GM12878 (cell line): ENCODE measurements around the gene SLAMF9.

Experiments used
- RAD51 ChIP-seq: fragments of 450-650 bp; IDR thresholded peaks from 2 replicates; pipeline ENCODE4 v1.6.1; 2016; ENCODE audit warnings: moderate library complexity, mild to moderate bottlenecking, inconsistent platforms
- ZBTB33 ChIP-seq: fragments of 450-650 bp; IDR thresholded peaks from 2 replicates; pipeline ENCODE4 v1.6.1; 2017; ENCODE audit warnings: mild to moderate bottlenecking
- TF ChIP-seq, protein P1 (sequence below), 3 experiments: IDR thresholded peaks in 2 of 3; conservative IDR thresholded peaks in 1 of 3; 2 replicates each; pipeline ENCODE4 v1.5.1; 2011; ENCODE audit warnings: low read depth in 3 of 3, low read length in 3 of 3, mild to moderate bottlenecking in 3 of 3, control low read depth in 2 of 3, moderate library complexity in 2 of 3, inconsistent platforms in 1 of 3, mixed read lengths in 1 of 3; ENCODE audit not compliant: control insufficient read depth in 2 of 3, insufficient read depth in 1 of 3; ENCODE audit errors: extremely low read depth in 1 of 3
- TF ChIP-seq, protein P2 (sequence below): IDR thresholded peaks from 2 replicates; pipeline ENCODE4 v1.6.1; 2012; ENCODE audit warnings: low read depth, low read length, improper control_type of control experiment

DNA sequence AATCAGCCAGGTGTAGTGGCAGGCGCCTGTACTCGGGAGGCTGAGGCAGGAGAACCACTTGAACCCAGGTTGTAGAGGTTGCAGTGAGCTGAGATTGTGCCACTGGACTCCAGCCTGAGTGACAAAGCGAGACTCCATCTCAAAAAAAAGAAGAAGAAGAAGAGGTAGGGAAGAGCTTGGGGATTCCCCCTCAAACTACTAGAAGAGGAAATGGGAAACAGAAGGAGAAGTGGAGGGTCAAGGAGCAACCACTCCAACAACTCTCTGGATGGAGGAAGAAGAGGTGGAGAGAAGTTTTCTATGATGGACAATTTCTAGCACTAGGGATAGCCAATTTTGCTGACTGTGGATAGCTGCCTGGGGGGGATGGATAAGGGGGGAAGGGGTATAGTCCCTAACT, 14.9 kb upstream of the SLAMF9 start:
- TF ChIP-seq, protein P1, sequence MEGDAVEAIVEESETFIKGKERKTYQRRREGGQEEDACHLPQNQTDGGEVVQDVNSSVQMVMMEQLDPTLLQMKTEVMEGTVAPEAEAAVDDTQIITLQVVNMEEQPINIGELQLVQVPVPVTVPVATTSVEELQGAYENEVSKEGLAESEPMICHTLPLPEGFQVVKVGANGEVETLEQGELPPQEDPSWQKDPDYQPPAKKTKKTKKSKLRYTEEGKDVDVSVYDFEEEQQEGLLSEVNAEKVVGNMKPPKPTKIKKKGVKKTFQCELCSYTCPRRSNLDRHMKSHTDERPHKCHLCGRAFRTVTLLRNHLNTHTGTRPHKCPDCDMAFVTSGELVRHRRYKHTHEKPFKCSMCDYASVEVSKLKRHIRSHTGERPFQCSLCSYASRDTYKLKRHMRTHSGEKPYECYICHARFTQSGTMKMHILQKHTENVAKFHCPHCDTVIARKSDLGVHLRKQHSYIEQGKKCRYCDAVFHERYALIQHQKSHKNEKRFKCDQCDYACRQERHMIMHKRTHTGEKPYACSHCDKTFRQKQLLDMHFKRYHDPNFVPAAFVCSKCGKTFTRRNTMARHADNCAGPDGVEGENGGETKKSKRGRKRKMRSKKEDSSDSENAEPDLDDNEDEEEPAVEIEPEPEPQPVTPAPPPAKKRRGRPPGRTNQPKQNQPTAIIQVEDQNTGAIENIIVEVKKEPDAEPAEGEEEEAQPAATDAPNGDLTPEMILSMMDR (IDR thresholded peaks at IDR 0.05 in 2 of 3, conservative IDR thresholded peaks at IDR 0.05 in 1 of 3; ENCODE audit: control insufficient read depth in 2 of 3, extremely low read depth in 1 of 3, insufficient read depth in 1 of 3, low read depth in 3 of 3, low read length in 3 of 3), result no peak
- TF ChIP-seq, protein P2, sequence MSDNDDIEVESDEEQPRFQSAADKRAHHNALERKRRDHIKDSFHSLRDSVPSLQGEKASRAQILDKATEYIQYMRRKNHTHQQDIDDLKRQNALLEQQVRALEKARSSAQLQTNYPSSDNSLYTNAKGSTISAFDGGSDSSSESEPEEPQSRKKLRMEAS, result no peak
- TF ChIP-seq RAD51 (no peak), ZBTB33 (no peak)
